ENCODE measurements around the gene TLE5.

TLE5 gene

DNA sequence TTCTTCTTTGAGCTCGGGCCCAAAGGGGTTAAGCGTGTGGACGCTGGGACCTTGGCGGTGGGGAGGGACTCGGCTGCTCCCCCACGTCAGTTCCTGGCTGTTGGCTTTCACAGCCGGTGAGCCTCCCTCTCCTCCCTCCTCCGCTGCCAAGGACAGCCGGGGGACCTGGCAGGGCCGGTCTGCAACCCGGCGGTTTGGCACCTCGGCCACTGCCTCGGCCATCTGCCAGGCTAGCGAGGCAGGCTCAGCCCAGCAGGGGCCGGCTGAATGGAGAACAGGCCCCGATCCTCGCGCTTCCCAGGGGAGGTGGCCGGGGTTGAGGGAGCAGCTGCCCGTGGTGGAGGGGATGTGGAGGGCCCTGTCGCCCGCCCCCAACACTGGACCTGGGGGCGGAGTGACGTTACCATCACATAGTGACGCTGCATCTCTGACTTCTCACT is 5.0 kb downstream of the TLE5 start:
- TF ChIP-seq REST (IDR thresholded peaks at IDR 0.05; ENCODE audit: insufficient read depth in 1 of 2, low read depth in 2 of 2, low read length in 2 of 2) (no peak), POLR2AphosphoS5 (IDR thresholded peaks at IDR 0.05; ENCODE audit: low read depth, low read length) (no peak), TAF1 (IDR thresholded peaks at IDR 0.05; ENCODE audit: borderline replicate concordance, insufficient read depth, low read length) (no peak), SIN3A (IDR thresholded peaks at IDR 0.05; ENCODE audit: borderline replicate concordance, insufficient read depth, low read length) (no peak), FOXP2 (optimal IDR thresholded peaks at IDR 0.05; ENCODE audit: borderline replicate concordance, extremely low read depth, extremely low read length, insufficient read depth) (peak; percentile 47)

GRCh38 chr19:3056417-3057088 is 5.7 kb downstream of the TLE5 start:
- TF ChIP-seq TAF1 (IDR thresholded peaks at IDR 0.05; ENCODE audit: borderline replicate concordance, insufficient read depth, low read length) = no peak
- no peak for TF ChIP-seq REST (IDR thresholded peaks at IDR 0.05; ENCODE audit: insufficient read depth in 1 of 2, low read depth in 2 of 2, low read length in 2 of 2)
- TF ChIP-seq SIN3A (IDR thresholded peaks at IDR 0.05; ENCODE audit: borderline replicate concordance, insufficient read depth, low read length) = no peak
- TF ChIP-seq FOXP2 (optimal IDR thresholded peaks at IDR 0.05; ENCODE audit: borderline replicate concordance, extremely low read depth, extremely low read length, insufficient read depth) = no peak
- no peak for TF ChIP-seq POLR2AphosphoS5 (IDR thresholded peaks at IDR 0.05; ENCODE audit: low read depth, low read length)

GRCh38 chr19:3055741-3056416 is 6.4 kb downstream of the TLE5 start:
- no peak for TF ChIP-seq TAF1 (IDR thresholded peaks at IDR 0.05; ENCODE audit: borderline replicate concordance, insufficient read depth, low read length)
- no peak for TF ChIP-seq SIN3A (IDR thresholded peaks at IDR 0.05; ENCODE audit: borderline replicate concordance, insufficient read depth, low read length)
- no peak for TF ChIP-seq FOXP2 (optimal IDR thresholded peaks at IDR 0.05; ENCODE audit: borderline replicate concordance, extremely low read depth, extremely low read length, insufficient read depth)
- TF ChIP-seq POLR2AphosphoS5 (IDR thresholded peaks at IDR 0.05; ENCODE audit: low read depth, low read length) = no peak
- TF ChIP-seq REST (IDR thresholded peaks at IDR 0.05; ENCODE audit: insufficient read depth in 1 of 2, low read depth in 2 of 2, low read length in 2 of 2) = no peak

- TF ChIP-seq TAF1 (IDR thresholded peaks at IDR 0.05; ENCODE audit: borderline replicate concordance, insufficient read depth, low read length) (no peak), FOXP2 (optimal IDR thresholded peaks at IDR 0.05; ENCODE audit: borderline replicate concordance, extremely low read depth, extremely low read length, insufficient read depth) (no peak), SIN3A (IDR thresholded peaks at IDR 0.05; ENCODE audit: borderline replicate concordance, insufficient read depth, low read length) (no peak), POLR2AphosphoS5 (IDR thresholded peaks at IDR 0.05; ENCODE audit: low read depth, low read length) (no peak), REST (IDR thresholded peaks at IDR 0.05; ENCODE audit: insufficient read depth in 1 of 2, low read depth in 2 of 2, low read length in 2 of 2) (no peak)
These were observed 7.1 kb downstream of the TLE5 start for GRCh38 chr19:3054972-3055740.

All from PFSK-1 (cell line).